ENCODE results near the gene ERAL1. TPM values are rescaled to one million over a fixed set of nuclear protein-coding genes. Genes with fewer than 3 reads are reported as not detected.
"Not testable (repeated sequence)": the region's sequence is repeated elsewhere in the genome, so short reads cannot be mapped to it uniquely, and the experiment has no call there.

The ERAL1 gene
- 10 to 100 TPM; 79.8 to 81.3 (median 80.8) TPM for total RNA-seq

DNA sequence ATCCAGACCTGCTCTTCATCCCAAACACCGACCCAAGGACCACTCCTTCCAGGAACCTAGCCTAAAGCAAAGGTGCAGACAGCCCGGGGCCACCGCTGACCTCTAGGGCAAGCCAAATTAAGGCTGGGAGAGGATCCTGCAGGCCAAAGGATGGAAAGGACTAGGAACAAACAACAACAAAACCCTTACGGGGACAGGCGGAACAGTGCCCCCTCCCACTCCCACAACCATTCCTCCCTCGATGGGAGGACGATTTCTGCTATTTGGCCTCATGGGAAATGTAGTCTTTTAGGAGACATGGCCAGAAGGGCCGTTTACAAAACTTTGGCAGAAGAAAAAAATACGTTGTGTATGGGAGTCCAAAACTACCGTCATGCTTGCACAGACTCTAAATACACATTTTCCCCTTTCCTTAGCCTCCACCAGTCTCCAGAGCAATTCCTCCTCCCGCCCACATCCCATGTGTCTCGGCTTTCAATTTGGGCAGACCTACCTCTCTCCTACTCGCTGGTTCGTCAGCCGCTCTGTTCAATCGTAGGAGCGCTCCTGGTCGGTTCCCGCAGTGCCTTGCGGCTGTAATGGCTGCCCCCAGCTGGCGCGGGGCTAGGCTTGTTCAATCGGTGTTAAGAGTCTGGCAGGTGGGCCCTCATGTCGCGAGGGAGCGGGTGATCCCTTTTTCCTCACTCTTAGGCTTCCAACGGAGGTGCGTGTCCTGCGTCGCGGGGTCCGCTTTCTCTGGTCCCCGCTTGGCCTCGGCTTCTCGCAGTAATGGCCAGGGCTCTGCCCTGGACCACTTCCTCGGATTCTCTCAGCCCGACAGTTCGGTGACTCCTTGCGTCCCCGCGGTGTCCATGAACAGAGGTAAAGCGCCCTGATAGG, at the start of gene ERAL1:
ERAL1 (plus strand) TSS at position 560 of the 879 bp plus-strand sequence; CDS start at position 579, 19 bp downstream.
- Mint-ChIP-seq H3K27me3 (ENCODE audit: low read depth) (no peaks in the 10 kb centered on the region), H3K9me3 (no peaks in the 10 kb centered on the region), H3K4me1 (ENCODE audit: low read depth) (peaks cover 24% of the 10 kb centered on the region), H3K36me3 (ENCODE audit: insufficient read depth) (peaks cover 15% of the 10 kb centered on the region), H3K4me3 (peak within 1 kb of the TSS; percentile 87)
- ATAC-seq (peak; percentile 100), DNase-seq (peak; percentile 77)

DNA sequence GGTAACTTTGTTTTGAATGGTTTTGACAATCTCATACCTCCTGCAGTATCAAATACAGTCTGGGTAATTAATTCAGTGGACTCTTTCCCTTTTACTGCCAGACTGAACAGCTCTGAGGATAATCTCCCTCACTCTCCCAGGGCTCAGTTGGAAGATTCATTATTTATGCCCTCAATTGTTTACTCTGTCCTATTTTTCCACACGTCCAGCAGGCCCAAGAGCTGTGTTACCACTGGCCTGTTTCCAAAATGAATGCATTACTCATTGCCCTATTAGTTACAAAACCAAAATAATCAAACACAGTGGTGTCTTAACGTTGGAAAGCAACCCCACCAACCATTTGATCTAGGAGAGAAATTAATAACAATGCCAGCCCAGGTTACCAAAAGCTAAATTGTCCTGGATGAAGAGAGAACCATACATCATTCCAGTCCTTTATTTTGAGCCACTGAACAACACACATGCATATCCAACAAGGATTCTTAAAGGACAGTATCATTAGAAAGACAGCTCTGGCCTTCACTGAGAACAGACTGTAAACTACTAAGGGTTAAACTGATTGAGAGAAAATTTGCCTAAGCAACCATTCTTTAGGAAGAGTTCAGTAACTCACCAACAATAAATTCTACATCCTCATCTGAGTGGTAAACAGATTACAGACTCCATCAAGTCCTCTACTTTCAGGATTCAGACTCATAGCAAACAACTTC, 46.7 kb upstream of the ERAL1 start:
- no peak overlapping the region for H3K4me3 Mint-ChIP-seq
- H3K4me1 Mint-ChIP-seq (ENCODE audit: low read depth): peaks cover 43% of the 10 kb centered on the region
- DNase-seq (no peak), ATAC-seq (no peak)
- no peaks in the 10 kb centered on the region for H3K9me3 Mint-ChIP-seq
- H3K27me3 Mint-ChIP-seq (ENCODE audit: low read depth): no peaks in the 10 kb centered on the region
- H3K36me3 Mint-ChIP-seq (ENCODE audit: insufficient read depth): peaks cover 17% of the 10 kb centered on the region

DNA sequence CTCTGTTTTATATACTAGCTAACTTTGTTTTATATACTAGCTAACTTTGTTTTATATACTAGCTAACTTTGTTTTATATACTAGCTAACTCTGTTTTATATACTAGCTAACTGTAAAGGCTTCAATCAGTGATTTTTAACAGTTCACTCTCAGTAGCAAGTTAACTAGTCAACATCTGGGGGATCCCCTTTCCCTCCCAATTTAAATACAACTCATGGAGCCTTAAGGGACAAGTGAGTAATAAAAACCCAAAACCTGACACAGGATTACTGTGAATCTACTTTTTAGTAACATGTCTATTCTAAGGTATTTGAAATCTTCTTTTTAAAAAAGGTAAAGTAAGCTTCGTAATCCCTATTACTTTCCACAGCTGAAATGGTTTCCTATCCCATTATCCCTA, 44.4 kb upstream of the ERAL1 start:
- H3K27me3 Mint-ChIP-seq (ENCODE audit: low read depth): no peaks in the 10 kb centered on the region
- ATAC-seq (peak; percentile 42 to 49), DNase-seq (no peak)
- peak overlapping the region; percentile 88 for H3K4me3 Mint-ChIP-seq
- peaks cover 48% of the 10 kb centered on the region for H3K4me1 Mint-ChIP-seq (ENCODE audit: low read depth)
- peaks cover 14% of the 10 kb centered on the region for H3K36me3 Mint-ChIP-seq (ENCODE audit: insufficient read depth)
- H3K9me3 Mint-ChIP-seq: no peaks in the 10 kb centered on the region

DNA sequence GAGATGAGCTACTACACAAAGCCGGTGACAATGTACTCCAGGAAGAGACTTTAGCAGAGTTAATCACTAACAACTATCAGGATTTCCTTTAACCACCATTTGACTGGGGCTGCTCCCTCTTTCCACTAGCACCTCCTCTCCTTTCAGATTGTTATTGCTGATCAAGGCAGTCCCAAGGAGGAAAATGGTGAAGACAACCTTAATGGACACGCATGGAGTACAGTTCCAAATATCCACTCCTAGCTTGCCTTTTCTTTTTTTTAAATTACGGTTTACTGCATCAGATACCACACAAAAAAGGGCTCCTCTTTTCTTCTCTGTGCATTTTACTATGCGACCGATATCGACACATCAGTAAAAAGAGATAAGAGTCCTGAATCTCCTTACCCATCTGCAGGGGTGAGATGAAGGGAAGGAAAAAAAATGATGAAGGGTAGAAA, 43.1 kb upstream of the ERAL1 start:
- H3K9me3 Mint-ChIP-seq: no peaks in the 10 kb centered on the region
- peak overlapping the region; percentile 88 for H3K4me3 Mint-ChIP-seq
- ATAC-seq: no peak
- peaks cover 12% of the 10 kb centered on the region for H3K36me3 Mint-ChIP-seq (ENCODE audit: insufficient read depth)
- H3K4me1 Mint-ChIP-seq (ENCODE audit: low read depth): peaks cover 47% of the 10 kb centered on the region
- no peaks in the 10 kb centered on the region for H3K27me3 Mint-ChIP-seq (ENCODE audit: low read depth)
- DNase-seq: no peak

DNA sequence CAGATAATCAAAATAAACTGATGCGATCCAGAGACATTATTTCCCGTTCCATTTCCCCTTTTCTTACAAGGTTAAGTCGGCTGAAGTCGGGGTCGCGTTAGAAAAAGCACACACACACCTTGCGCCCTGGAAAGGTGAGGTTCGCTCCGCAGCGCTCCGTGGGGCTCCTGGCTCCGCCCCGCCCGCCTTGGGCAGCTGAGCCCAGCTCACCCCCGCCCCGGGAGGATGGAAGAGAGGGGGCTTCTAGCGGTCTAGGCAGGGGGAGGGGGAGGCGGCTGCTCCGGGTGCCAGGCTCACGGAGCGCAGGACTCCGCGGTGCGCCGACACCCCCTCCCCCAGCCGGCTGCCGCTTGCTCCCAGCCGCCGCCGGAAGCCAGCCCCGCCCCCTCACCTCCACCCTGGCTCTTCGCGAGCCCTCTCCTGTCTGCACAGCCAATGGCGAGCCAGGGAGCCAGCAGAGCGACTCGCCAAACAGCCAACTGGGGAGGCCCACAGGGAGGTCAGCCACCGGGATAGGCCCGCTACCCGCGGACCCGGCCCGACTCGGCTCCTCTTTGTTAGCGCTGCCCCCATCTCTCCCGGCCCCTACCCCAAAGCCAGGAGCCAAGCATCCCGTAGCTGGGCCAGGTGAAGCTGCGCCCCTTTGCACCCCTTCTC, 42.6 kb upstream of the ERAL1 start:
- DNase-seq: peak; percentile 91
- ATAC-seq: peak; percentile 99
- H3K4me1 Mint-ChIP-seq (ENCODE audit: low read depth): peaks cover 48% of the 10 kb centered on the region
- peak overlapping the region; percentile 88 for H3K4me3 Mint-ChIP-seq
- no peaks in the 10 kb centered on the region for H3K9me3 Mint-ChIP-seq
- H3K27me3 Mint-ChIP-seq (ENCODE audit: low read depth): no peaks in the 10 kb centered on the region
- peaks cover 11% of the 10 kb centered on the region for H3K36me3 Mint-ChIP-seq (ENCODE audit: insufficient read depth)

DNA sequence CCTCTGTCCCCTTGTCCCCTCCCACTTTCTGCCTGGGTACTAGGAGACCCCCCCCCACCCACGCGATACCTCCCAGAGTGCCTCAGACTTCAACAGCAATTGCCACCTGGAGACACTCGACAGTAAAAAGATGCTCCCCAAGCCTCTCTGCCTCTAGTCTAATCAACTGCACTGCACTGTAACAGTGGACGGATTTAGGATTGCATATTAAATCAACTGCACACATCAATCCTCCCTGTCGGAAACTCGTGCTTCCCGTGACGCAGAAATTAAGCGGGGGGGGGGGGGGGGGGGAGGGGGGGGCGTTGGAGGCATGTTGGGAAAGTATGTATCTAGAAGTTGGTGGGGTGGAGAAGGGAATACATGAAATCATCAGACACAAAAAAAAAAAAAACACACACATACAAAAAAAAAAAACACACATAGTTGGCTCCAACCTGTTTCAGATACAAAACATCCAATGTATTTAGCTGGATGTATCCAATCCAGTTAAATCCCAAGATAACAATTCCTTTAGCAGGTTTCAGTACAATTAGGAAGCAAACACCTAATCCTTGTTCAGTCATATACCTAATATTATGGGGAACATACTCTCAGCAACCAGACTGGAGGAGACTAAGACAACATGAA, 42.0 kb upstream of the ERAL1 start:
- peaks cover 6% of the 10 kb centered on the region for H3K36me3 Mint-ChIP-seq (ENCODE audit: insufficient read depth)
- peak overlapping the region; percentile 88 for H3K4me3 Mint-ChIP-seq
- ATAC-seq (peak; percentile 51 to 59), DNase-seq (no peak)
- H3K9me3 Mint-ChIP-seq: no peaks in the 10 kb centered on the region
- no peaks in the 10 kb centered on the region for H3K27me3 Mint-ChIP-seq (ENCODE audit: low read depth)
- peaks cover 44% of the 10 kb centered on the region for H3K4me1 Mint-ChIP-seq (ENCODE audit: low read depth)

DNA sequence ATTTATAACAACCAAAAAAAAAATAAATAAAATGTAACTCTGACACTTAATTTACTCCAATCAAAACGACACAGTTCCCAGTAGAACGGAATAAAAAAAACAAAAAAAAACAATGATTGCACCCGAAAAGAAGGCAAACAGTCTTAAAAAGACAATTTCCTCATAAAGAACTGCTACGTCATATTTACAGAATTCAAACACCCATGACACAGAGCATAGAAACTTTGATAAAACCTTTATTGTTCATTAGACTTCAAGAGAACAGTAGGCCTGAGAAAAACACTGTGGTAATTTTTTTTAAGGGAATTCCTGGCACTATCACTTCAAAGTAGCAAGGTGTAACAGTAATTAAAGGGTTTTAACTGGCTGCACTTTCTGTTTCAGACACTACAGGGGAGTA, 38.3 kb upstream of the ERAL1 start:
- no peaks in the 10 kb centered on the region for H3K9me3 Mint-ChIP-seq
- no peak for DNase-seq
- H3K27me3 Mint-ChIP-seq (ENCODE audit: low read depth): no peaks in the 10 kb centered on the region
- ATAC-seq: no peak
- peaks cover 16% of the 10 kb centered on the region for H3K4me1 Mint-ChIP-seq (ENCODE audit: low read depth)
- no peaks in the 10 kb centered on the region for H3K36me3 Mint-ChIP-seq (ENCODE audit: insufficient read depth)
- H3K4me3 Mint-ChIP-seq: no peak overlapping the region

DNA sequence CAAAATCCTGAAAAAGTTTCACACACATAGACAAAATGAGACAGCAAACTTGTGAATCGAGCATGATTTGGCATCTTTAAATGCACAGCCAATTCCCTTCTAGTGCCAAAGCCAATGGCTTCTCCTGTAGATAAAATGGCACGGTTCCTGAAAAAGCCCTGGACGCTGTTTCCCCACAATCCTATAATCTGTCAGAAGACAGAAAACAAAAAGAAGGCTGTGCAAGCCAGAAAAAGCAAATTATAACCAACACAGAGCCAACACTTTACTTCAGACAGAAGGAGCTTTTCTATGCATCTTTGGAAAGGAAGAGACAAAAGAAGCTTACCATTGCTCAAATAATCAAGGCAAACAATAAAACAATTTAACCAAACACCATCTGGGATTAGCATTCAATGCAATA, 36.0 kb upstream of the ERAL1 start:
- DNase-seq: no peak
- Mint-ChIP-seq H3K27me3 (ENCODE audit: low read depth) (no peaks in the 10 kb centered on the region), H3K36me3 (ENCODE audit: insufficient read depth) (no peaks in the 10 kb centered on the region), H3K4me3 (no peak overlapping the region), H3K9me3 (no peaks in the 10 kb centered on the region), H3K4me1 (ENCODE audit: low read depth) (peaks cover 10% of the 10 kb centered on the region)
- no peak for ATAC-seq

DNA sequence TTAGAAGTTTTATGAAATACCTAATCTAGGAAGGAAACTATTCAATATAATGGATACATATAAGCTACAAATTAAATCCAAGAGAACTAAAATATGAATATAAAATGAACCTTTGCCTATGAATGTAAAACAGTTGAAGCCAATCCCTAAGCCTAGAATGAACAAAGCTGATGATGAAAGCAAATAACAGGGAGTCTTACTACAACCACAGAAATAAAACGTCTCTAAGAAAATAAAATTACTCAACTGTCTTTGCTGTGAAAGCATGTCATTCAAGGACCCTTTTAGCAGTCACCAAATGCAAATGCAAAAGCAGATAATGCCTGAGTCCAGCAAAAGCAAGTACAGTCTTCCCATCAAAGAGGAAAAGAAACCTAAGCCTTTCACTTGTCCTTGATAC, 35.2 kb upstream of the ERAL1 start:
- Mint-ChIP-seq H3K36me3 (ENCODE audit: insufficient read depth) (no peaks in the 10 kb centered on the region), H3K9me3 (no peaks in the 10 kb centered on the region), H3K4me3 (no peak overlapping the region), H3K4me1 (ENCODE audit: low read depth) (peaks cover 10% of the 10 kb centered on the region), H3K27me3 (ENCODE audit: low read depth) (no peaks in the 10 kb centered on the region)
- DNase-seq: no peak
- no peak for ATAC-seq

DNA sequence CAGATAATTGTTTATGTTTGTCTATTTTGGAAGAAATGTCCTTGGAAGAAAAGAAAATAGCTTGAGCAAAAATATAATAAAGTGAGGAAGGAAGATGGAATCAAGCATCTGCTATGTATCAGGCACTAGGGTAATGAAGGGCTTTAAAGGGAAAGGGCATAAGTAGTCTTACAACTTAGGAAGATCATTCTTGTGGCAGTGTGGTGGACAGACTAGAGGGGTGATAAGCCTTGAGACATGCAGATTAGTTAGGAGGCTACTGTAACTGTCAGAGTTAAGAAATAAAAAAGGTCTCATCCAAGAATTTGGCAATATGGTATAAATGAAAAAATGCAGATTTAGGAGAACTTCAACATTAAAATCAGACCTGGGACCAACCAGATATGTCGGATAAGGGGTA, 27.1 kb upstream of the ERAL1 start:
- H3K9me3 Mint-ChIP-seq: no peaks in the 10 kb centered on the region
- ATAC-seq (no peak), DNase-seq (no peak)
- no peak overlapping the region for H3K4me3 Mint-ChIP-seq
- H3K36me3 Mint-ChIP-seq (ENCODE audit: insufficient read depth): peaks cover 10% of the 10 kb centered on the region
- peaks cover 4% of the 10 kb centered on the region for H3K4me1 Mint-ChIP-seq (ENCODE audit: low read depth)
- no peaks in the 10 kb centered on the region for H3K27me3 Mint-ChIP-seq (ENCODE audit: low read depth)

DNA sequence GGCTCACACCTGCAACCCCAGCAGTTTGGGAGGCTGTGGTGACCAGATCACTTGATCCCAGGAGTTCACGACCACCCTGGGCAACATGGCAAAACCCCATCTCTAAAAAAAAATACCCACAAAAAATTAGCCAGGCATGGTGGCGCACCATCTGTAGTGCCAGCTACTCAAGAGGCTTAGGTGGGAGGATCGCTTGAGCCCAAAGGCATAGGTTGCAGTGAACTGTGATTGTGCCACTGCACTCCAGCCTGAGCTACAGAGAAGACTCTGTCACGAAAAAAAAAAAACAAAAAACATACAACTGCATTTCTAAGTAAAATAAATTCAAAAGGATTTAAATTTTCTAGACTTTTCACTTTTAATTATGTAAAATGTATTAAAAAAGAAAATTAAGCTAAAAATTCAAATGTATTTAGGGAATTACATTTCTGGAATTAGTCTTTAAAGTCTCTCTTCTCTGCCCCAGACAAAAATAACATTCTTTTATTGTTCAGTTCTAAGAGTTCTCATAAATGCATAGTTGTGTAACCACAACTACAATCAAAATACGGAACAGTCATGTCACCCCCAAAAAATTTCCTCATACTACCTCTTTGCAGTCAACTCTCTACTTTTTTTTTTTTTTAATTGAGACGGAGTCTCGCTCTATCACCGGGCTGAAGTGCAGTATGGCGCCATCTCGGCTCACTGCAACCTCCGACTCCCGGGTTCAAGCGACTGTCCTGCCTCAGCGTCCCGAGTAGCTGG, 26.3 kb upstream of the ERAL1 start:
- H3K4me1 Mint-ChIP-seq (ENCODE audit: low read depth): peaks cover 3% of the 10 kb centered on the region
- H3K4me3 Mint-ChIP-seq: no peak overlapping the region
- no peaks in the 10 kb centered on the region for H3K27me3 Mint-ChIP-seq (ENCODE audit: low read depth)
- no peak for DNase-seq
- peaks cover 10% of the 10 kb centered on the region for H3K36me3 Mint-ChIP-seq (ENCODE audit: insufficient read depth)
- H3K9me3 Mint-ChIP-seq: no peaks in the 10 kb centered on the region
- no peak for ATAC-seq

DNA sequence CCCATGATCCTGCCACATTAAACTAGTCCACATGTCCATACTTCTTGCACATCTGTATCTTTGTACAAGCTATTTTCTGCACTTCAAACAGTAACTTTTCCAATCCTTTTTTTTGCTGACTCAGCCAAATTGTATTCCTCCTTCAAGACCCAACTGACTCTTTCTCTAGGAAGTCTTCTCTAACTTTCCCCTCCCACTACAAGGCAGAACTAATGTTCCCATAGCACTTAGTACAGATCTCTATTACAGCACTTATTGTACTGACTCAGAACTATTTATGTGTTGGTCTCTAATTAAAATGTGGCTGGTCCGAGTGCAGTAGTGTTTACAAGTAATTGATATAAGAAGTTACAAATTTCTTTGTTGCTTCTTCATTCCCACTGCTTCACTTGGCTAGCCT, 20.4 kb upstream of the ERAL1 start:
- H3K4me3 Mint-ChIP-seq: no peak overlapping the region
- no peaks in the 10 kb centered on the region for H3K27me3 Mint-ChIP-seq (ENCODE audit: low read depth)
- ATAC-seq: no peak
- H3K36me3 Mint-ChIP-seq (ENCODE audit: insufficient read depth): peaks cover 17% of the 10 kb centered on the region
- H3K4me1 Mint-ChIP-seq (ENCODE audit: low read depth): peaks cover 15% of the 10 kb centered on the region
- DNase-seq: no peak
- no peaks in the 10 kb centered on the region for H3K9me3 Mint-ChIP-seq

DNA sequence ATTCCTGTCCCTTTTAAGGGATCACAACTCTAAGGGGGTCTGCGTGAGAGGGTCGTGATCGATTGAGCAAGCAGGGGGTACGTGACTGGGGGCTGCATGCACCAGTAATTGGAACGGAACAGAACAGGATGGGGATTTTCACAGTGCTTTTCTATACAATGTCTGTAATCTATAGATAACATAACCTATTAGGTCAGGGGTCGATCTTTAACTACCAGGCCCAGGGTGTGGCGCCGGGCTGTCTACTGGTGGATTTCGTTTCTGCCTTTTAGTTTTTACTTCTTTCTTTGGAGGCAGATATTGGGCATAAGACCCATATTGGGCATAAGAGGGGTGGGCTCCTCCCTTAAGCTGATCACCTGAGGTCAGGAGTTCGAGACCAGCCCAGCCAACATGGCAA, 18.3 kb upstream of the ERAL1 start:
- DNase-seq; H3K9me3 Mint-ChIP-seq; H3K27me3 Mint-ChIP-seq (ENCODE audit: low read depth); H3K4me3 Mint-ChIP-seq; ATAC-seq: not testable (repeated sequence)
- Mint-ChIP-seq H3K4me1 (ENCODE audit: low read depth) (peaks cover 26% of the 10 kb centered on the region), H3K36me3 (ENCODE audit: insufficient read depth) (peaks cover 15% of the 10 kb centered on the region)
